GM18526 (cell line): Measurements from ENCODE around the gene SAC3D1.

Source experiments
- POLR2A ChIP-seq: IDR thresholded peaks from 3 replicates; pipeline ENCODE4 v1.6.1; 2011; ENCODE audit not compliant: insufficient read length; ENCODE audit errors: extremely low read depth

SAC3D1 gene

DNA sequence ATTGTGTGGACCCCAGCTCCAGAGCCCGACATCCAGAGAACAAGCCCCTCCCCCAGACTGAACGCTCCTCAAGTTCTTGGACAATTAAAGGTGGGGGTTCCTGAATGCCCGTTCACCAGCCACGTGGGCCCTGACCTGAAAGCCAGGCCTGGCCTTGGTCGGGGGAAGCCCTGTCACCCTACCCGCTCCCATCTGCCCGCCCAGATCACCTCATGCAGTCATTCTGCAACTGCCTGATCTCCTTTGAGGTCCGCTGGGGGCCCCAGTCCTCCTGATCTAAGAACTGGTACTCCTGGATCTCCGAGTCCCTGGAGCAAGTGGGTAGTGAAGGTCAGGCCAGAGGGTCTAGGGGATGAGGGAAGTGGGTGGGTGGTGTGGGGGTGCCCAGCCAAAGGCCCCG, 26.4 kb downstream of the SAC3D1 start:
- TF ChIP-seq POLR2A = no peak

DNA sequence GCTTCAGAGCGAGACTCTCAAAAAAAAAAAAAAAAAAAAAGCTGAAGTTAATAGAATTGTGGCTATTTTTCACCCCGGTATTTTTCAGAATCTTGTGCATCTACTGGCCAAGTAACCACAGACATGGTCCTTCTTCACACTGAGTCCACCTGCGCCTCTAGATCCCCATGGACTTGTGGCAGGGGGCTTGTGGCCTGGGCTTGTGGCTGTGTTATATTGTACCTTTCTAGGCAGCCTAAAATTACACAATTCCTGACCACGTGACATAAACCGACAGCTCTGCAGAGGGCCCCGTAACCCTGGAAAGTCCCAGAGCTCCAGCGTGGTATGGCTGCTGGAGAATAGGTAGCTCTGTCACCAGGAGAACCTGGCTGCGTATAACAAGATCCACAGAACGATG, 28.2 kb downstream of the SAC3D1 start:
- no peak for TF ChIP-seq POLR2A

DNA sequence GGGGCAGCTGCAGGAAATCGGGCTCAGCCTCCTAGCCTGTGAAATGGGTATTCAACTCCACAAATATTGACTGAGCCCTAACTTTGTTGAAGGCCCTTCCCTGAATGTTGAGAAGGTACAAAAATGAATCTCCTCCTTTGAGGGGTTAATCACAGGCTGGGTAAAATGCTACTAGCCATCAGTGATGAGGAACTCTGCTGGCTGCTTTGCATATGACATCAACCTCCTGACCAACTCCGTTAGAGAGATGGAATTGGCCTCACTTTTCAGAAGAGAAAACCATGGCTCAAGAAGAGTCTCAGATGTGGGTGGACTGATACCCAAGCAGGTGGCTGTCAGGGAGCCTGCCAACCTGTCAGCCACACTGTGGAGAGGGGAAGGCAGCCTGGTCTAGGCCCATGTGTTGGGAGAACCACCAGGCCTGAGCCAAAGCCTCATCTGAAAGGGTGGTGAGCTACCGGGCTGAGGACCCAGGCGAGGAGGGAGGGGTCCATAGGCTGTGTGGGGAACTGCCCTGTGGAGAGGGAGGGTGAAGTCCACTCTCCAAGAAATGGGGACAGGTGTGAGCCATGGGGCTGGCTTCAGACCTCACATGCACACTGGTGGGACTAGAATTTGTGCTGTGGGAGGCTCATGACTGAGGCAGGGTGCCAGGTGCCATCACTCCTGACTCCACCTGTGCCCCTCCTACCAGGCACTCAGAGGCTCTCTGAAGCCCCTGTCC, 31.1 kb downstream of the SAC3D1 start:
- no peak for TF ChIP-seq POLR2A

DNA sequence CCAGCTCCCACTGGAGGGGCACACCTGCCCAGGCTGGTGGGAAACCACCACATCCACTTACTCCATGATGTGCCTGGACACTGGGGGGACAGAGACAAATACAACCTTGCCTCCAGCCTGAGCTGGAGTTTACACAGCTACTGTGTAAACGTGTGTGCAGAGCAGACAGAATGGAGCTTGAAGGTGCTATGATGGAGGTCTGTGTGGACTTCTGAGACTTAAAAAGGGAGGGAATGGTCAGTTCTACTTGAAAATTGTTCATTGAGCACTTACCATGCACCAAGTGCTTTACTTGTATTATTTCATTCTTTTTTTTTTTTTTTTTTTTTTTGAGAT, 31.6 kb downstream of the SAC3D1 start:
- no peak for TF ChIP-seq POLR2A

GRCh38 chr11:65077451-65077850, 36.4 kb downstream of the SAC3D1 start:
- no peak for TF ChIP-seq POLR2A

- TF ChIP-seq POLR2A = no peak
Observed at GRCh38 chr11:65078151-65078550, 37.1 kb downstream of the SAC3D1 start.

- TF ChIP-seq POLR2A = no peak
Observed at GRCh38 chr11:65078786-65079342, 37.9 kb downstream of the SAC3D1 start.

- TF ChIP-seq POLR2A = no peak
Observed at GRCh38 chr11:65083134-65083833, 42.3 kb downstream of the SAC3D1 start.

DNA sequence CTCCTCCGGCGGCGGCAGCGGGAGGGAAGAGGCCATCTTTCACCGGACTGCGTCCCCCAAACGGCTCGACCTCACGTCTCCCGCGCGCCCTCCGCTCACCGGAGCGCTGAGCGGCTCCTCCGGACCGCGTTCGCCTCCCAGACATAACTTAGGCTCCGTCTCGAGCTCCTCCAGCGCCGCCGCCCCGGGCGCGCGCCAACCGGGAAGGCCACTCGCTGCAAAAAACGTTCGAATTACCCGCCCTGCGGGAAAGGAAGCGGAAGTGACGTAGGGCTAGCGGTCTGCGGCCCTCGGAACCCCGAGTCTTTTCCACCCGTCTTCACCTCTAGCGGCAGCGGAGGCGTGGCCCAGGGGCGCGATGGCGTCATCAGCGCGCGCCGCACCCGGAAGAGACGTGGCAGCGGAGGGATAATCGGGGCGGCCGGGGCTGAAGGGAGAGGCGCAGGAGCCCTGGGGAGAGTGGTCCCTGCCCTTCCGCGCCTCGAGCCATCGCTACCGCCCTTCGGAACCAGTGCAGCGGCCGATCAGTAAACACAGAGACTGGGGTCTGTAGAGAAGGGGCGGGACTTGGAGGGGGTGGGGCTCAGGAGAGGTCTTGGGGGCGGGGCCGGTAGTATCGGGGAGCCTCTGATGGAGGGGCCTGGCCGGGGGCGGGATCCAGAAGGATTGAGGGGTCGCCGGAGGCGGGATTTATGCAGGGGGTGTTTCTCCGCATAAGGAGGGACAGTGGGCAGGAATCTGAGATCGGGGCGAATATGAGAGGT, 43.0 kb downstream of the SAC3D1 start, which contains the start of the genes CDCA5 and ZFPL1:
Gene CDCA5 (minus strand): TSS at position 207 of the 764 bp plus-strand sequence. CDS start 62 bp downstream, at position 145.
Gene ZFPL1 (plus strand): TSS at position 389 of the 764 bp plus-strand sequence. CDS start 477 bp downstream, outside the sequence.
- peak; percentile 80 for TF ChIP-seq POLR2A

- TF ChIP-seq POLR2A = no peak
Observed at GRCh38 chr11:65084598-65085375, 43.8 kb downstream of the SAC3D1 start.

- TF ChIP-seq POLR2A = no peak
Observed at GRCh38 chr11:65085446-65085845, 44.4 kb downstream of the SAC3D1 start.

DNA sequence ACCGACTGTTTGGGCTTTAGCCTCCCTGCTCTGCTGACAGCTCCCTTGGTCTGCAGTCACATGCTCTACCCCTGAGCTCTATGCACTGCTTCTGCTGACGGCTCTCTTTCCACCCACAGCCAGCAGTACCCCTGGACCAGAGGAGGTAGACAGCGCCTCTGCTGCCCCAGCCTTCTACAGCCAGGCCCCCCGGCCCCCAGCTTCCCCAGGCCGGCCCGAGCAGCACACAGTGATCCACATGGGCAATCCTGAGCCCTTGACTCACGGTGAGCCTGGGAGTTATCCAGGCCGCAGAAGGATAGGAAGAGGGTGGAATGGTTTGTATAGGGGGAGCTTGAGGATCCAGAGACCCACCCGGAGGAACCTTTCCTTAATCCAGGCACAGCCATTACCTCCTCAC, 45.8 kb downstream of the SAC3D1 start:
- TF ChIP-seq POLR2A = no peak

DNA sequence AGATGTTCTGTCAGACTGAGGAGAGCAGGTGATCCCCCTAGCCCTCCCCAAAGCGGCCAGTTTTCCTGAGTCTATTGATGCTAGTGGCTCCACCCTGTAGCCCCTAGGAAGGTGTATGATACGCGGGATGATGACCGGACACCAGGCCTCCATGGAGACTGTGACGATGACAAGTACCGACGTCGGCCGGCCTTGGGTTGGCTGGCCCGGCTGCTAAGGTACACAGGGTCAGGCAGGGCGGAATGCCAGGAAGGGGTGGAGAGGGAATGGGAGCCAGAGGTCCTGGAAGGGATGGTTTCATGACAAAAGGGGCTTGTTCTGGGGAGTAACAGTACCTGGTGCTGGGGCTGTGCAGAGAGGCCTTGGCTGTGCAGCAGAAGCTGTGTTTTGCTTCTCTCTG, 46.2 kb downstream of the SAC3D1 start:
- TF ChIP-seq POLR2A = no peak

GRCh38 chr11:65087827-65088226, 46.8 kb downstream of the SAC3D1 start:
- no peak for TF ChIP-seq POLR2A

DNA sequence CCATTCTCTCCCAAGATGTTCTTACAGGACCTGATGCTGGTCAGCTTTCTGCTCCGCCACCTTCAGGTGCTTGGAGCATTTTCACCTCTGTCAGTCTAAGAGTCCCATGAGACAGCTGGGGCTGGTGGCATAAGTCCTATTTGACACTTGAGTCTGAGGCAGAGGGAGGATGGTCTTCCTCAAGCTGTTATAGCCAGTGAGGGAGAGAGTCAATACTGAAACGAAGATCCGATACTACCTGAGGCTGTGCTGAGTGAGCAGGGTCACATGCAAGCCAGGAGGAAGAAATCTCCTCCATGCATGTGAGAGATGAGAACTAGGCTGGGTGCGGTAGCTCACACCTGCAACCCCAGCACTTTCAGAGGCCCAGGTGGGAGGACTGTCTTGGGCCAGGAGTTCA, 48.6 kb downstream of the SAC3D1 start:
- TF ChIP-seq POLR2A = no peak
